NCI-H1105 (cell line): ENCODE measurements around the gene LMO7.

Experiments used
- DNase-seq: peaks from one replicate; lab custom pipeline; 2025; lab: John Stamatoyannopoulos, UW

LMO7 gene

GRCh38 chr13:75843991-75844390 lies 207.9 kb downstream of the LMO7 start:
- no peak for DNase-seq

GRCh38 chr13:75847588-75847987 lies 211.5 kb downstream of the LMO7 start:
- no peak for DNase-seq

- DNase-seq, result no peak
These were observed 214.8 kb downstream of the LMO7 start for GRCh38 chr13:75850916-75851315.

DNA sequence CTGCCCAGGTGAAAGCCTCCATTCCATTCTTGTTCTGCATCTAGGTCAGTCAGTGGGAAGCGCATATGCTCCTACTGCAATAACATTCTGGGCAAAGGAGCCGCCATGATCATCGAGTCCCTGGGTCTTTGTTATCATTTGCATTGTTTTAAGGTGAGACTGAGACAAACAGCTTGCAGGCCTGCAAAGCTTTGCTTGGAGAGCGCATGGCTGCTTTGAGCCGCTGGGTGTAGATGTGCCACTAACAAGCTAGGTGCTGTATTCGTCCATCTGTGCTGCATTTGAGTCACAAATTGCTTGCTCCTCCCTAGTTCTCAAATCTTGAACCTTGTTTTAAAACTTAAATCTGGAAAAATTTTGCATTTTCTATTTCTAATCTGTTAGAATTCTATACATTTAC lies 219.1 kb downstream of the LMO7 start:
- no peak for DNase-seq

DNA sequence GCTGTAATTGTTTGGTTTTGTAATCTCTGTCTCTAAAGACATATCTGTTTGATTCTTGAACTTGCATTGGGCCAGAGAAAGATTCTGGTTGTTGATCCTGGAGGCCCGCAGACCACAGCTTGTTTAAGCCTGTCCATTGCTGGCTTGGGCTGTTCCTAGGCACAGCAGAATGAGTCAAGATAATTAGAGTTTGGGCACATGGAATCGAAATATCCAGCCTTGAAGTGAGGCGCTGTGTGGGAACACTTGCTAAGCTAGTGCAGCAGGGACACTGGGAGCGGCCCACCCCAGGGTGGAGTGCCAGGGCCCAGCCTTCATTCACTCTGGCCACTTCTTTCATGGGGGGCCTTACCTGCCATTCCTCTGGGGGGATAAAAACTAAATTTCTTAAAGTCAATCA lies 219.7 kb downstream of the LMO7 start:
- DNase-seq, result no peak

- DNase-seq, result no peak
These were observed 221.2 kb downstream of the LMO7 start for GRCh38 chr13:75857291-75857690.

DNA sequence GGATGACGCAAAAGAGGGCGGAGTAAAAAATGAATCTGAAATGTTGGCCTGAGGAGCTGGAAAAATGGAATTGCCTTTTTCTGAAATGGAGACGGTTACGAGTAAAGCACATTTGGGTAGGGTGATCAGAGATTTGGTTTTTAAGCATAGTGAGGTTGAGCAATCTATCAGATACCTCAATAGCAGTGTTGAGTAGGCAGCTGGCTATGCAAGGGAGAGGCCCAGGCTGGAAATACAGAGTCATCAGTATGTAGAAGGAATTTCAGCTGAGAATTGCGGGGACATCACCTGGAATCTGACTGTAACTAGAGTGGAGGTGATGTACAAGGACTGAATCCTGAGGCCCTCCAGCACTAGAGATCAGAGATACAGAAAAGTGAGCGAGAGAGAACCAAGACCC lies 224.8 kb downstream of the LMO7 start:
- no peak for DNase-seq

DNA sequence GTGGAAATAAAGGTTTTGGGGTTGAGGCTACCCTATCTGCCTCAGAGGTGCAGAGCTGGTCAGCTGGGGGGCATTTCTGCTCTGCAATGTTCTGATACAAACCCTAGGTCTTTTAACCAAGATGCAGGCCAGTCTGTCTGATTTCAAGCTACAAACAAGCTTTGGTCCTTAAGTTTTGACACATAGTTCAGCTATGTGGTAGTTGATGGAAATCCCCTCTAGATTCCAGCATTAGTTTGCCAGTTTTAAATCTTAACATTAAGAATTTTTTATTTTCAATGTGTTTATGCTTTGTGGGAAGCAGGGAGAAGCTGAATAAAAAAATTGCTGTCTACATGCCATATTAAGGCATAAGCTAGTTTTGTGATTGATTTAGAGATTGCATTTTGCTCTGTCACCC lies 225.7 kb downstream of the LMO7 start:
- DNase-seq, result no peak

DNA sequence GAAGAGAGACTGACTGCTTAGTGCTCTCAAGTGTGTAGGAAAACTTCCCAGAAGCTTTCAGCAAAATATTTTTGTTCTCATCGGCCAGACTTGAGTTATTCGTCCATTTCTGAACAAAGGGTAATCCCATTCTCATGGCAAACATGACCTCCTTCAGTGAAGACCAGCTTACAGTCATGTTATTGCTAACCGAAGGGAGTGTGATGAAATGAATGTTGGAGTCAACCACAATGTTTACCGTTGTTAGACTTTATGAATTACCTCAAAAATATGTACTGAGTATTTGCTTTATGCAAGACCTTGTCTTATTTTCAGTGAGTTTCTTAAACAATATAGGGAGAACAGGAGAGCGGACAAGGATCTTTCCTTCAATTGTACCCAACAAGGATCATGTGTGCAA lies 228.6 kb downstream of the LMO7 start:
- DNase-seq, result no peak

GRCh38 chr13:75867379-75868117 lies 231.4 kb downstream of the LMO7 start:
- no peak for DNase-seq

- DNase-seq, result no peak
These were observed 233.9 kb downstream of the LMO7 start for GRCh38 chr13:75869981-75870380.

DNA sequence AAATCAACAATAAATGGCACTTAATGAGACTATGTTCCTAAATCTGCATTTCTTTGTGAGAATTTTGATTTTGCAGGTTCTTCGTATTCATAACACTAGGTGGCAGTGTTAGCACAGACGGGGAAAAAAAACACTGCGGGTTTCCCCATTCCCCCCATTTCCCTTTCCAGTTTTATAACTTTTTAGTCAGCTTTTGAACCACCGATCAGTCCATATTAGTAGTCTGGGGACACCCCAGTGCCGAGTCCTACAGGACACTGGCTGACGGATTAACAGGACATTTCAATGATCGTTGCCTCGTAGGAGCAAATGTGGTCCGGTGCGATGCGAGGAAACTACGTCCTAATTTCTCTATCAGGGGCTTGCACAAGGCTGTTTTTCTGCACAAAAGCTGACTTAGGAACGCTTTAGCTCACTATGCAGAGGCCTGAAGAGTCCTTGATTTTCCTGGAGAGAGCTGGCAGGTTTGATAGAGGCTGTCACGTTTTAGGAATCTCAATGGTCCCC lies 234.3 kb downstream of the LMO7 start:
- no peak for DNase-seq

GRCh38 chr13:75871059-75871458 lies 234.9 kb downstream of the LMO7 start:
- no peak for DNase-seq

GRCh38 chr13:75872980-75873379 lies 236.8 kb downstream of the LMO7 start:
- DNase-seq, result no peak

DNA sequence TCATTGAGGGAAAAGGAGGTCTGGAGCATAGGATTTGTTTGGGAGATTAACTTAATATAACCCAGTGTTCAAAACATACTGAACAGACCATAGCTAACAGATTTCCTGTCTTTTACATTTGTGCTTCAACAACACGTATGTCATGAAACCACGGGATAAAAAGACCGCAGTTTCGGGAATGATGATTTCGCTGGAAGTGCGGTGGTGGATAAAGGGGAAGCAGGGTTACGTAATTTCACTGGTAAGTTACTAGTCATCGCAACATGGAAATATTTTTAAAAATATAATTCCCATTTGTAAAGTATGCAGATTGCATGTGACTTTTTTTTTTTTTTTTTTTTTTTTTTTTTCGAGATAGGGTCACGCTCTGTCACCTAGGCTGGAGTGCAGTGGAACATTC lies 237.4 kb downstream of the LMO7 start:
- DNase-seq, result no peak

DNA sequence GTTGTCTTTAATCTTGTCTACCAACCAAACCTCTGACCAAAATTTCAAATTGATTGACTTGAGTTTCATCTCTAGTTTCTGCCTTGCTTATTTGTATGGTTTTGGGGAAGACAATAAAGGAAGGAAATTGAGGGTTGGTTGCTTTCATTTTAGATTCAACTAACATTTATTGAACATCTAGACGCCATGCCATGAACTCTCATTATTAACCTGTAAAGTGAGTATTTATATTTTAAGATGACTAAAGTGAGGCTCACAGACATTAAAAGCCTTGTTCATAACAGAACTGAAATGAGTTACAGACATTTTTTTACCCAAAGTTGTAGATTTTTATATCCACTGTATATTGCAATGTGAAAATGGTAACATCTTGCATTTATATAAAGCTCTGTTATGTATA lies 239.3 kb downstream of the LMO7 start:
- DNase-seq, result no peak

GRCh38 chr13:75876142-75877050 lies 240.3 kb downstream of the LMO7 start:
- peak; percentile 14 for DNase-seq

DNA sequence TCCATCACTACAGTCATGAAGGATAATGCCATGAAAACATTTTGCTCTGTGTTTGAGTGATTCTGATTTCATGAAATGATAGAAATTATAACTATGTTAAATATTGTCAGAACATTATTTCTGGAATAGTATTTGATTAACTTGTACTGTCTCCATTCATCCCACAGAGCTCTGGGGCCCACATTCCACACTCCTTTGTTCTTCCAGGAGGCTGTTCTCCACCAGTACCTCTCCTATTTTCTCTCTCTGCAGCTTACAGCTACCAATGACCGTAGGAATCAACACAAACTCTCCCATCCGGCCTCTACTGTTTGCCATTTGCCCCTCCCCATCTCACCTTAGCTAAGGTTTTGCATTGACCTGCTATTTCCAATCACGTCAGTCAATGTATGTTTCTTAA lies 240.9 kb downstream of the LMO7 start:
- DNase-seq, result no peak

DNA sequence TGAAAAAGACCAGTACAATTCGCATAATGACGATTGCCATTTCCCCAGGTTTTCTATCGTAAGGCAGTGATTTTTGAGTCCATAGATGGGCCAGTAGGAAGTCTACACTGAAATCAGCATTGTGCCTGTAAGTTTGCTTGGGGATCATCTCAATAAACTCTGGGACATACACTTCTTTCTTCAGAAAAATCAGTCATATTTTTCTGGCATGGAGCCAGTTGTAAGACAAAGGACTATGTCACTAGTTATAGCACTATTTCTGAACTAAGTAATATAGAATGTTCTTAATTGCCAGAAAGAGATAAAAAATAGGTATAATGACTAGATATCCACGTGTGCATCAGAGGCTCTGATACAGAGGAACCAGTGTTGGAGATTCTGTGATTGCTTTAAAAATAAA lies 243.5 kb downstream of the LMO7 start:
- no peak for DNase-seq

DNA sequence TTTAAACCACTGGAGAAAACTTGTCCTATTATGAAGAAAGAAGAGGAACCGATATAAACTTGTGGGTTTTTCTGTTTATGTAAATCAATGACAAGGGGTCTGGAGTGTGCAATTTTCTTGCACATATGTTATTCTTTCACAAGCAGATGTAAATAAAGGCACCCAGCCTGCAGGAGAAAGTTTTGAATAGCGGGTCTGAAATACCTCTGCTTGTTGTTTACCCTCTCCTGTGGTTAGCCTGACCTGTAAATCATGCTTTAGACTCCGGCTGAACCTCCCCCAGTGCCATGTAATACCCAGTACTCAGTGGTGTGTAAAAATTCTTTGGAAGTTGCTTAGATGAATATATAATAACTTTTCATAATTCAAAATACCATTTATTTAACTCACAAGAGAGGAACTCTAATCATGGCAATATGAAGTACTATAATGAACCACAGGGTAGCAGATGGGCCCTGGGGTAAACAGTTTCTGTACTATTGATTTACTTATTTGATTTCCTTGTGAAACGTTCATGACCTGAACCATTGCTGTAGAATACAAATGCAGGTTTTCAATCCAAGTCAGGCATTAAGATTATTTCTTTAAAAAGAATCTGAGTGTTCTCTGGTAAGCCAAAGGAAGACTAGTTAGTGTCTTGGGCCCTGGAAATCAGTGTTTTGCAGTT lies 245.1 kb downstream of the LMO7 start:
- DNase-seq, result no peak

DNA sequence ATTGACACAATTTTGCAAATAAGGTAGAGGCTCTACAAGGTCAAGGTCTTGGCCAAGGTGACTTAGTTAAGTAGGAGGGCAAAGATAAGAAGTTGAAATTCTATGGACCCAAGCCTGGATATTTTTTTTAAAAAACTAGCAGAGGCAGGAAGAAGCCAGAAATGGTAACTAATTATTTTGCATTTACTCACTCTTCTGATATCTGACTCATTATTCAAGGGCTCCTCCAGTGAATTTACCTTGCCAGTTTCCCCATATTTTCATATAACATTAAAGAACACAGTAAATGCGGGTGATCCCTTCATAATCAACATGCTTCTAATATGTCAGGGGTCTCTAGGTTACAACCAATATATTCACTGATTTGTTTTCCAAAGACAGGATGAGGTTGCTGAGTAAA lies 246.1 kb downstream of the LMO7 start:
- DNase-seq, result no peak

DNA sequence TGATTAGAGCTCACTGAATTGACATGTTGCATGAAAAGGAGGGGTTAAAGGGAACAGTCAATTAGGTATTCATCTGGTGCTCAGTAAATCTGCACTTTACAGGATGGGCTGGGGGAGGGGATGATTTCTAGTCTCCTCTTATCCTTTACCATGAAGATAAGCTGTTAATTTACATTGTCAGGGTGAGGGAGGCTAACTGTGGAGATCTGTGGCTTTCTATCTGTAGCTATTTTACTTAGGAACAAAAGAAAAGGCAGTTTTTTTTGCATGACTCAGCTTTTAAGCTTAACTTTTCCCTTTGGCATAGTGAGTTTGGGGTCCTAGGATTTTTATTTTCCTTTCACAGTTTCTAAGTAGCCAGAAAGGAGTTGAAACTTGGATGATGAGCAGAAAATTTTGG lies 253.3 kb downstream of the LMO7 start:
- DNase-seq, result no peak

- DNase-seq, result no peak
These were observed 259.0 kb downstream of the LMO7 start for GRCh38 chr13:75895168-75895567.
